ENCODE measurements around the gene GNAO1.

GNAO1 gene

GRCh38 chr16:56269281-56269680, 78.0 kb downstream of the GNAO1 start:
- no peak for DNase-seq (ENCODE audit: low read depth in 1 of 2, low spot score in 1 of 2)
- no peak overlapping the region for H3K27ac ChIP-seq (replicated peaks)
- peaks cover 3% of the 10 kb centered on the region for H3K27me3 ChIP-seq (ENCODE audit: insufficient read depth, poor library complexity, severe bottlenecking)
- TF ChIP-seq, protein P1, sequence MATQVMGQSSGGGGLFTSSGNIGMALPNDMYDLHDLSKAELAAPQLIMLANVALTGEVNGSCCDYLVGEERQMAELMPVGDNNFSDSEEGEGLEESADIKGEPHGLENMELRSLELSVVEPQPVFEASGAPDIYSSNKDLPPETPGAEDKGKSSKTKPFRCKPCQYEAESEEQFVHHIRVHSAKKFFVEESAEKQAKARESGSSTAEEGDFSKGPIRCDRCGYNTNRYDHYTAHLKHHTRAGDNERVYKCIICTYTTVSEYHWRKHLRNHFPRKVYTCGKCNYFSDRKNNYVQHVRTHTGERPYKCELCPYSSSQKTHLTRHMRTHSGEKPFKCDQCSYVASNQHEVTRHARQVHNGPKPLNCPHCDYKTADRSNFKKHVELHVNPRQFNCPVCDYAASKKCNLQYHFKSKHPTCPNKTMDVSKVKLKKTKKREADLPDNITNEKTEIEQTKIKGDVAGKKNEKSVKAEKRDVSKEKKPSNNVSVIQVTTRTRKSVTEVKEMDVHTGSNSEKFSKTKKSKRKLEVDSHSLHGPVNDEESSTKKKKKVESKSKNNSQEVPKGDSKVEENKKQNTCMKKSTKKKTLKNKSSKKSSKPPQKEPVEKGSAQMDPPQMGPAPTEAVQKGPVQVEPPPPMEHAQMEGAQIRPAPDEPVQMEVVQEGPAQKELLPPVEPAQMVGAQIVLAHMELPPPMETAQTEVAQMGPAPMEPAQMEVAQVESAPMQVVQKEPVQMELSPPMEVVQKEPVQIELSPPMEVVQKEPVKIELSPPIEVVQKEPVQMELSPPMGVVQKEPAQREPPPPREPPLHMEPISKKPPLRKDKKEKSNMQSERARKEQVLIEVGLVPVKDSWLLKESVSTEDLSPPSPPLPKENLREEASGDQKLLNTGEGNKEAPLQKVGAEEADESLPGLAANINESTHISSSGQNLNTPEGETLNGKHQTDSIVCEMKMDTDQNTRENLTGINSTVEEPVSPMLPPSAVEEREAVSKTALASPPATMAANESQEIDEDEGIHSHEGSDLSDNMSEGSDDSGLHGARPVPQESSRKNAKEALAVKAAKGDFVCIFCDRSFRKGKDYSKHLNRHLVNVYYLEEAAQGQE (IDR thresholded peaks at IDR 0.05; ENCODE audit: insufficient replicate concordance, low read depth), result no peak
- TF ChIP-seq SPI1 (IDR thresholded peaks at IDR 0.05; ENCODE audit: borderline replicate concordance, low read depth) (no peak), POLR2AphosphoS5 (IDR thresholded peaks at IDR 0.05; ENCODE audit: low read depth) (no peak), GABPA (IDR thresholded peaks at IDR 0.05; ENCODE audit: low read depth) (no peak)
- TF ChIP-seq, protein P2, sequence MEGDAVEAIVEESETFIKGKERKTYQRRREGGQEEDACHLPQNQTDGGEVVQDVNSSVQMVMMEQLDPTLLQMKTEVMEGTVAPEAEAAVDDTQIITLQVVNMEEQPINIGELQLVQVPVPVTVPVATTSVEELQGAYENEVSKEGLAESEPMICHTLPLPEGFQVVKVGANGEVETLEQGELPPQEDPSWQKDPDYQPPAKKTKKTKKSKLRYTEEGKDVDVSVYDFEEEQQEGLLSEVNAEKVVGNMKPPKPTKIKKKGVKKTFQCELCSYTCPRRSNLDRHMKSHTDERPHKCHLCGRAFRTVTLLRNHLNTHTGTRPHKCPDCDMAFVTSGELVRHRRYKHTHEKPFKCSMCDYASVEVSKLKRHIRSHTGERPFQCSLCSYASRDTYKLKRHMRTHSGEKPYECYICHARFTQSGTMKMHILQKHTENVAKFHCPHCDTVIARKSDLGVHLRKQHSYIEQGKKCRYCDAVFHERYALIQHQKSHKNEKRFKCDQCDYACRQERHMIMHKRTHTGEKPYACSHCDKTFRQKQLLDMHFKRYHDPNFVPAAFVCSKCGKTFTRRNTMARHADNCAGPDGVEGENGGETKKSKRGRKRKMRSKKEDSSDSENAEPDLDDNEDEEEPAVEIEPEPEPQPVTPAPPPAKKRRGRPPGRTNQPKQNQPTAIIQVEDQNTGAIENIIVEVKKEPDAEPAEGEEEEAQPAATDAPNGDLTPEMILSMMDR (IDR thresholded peaks at IDR 0.05; ENCODE audit: insufficient read depth, low read length), result no peak
- H3K4me3 ChIP-seq (replicated peaks; ENCODE audit: insufficient read depth, low read length), result no peak overlapping the region

GRCh38 chr16:56269811-56270684, 78.8 kb downstream of the GNAO1 start:
- DNase-seq (ENCODE audit: low read depth in 1 of 2, low spot score in 1 of 2), result no peak
- Histone ChIP-seq H3K27me3 (ENCODE audit: insufficient read depth, poor library complexity, severe bottlenecking) (peaks cover 3% of the 10 kb centered on the region), H3K4me3 (replicated peaks; ENCODE audit: insufficient read depth, low read length) (no peak overlapping the region), H3K27ac (replicated peaks) (no peak overlapping the region)
- TF ChIP-seq POLR2AphosphoS5 (IDR thresholded peaks at IDR 0.05; ENCODE audit: low read depth) (no peak), GABPA (IDR thresholded peaks at IDR 0.05; ENCODE audit: low read depth) (no peak), SPI1 (IDR thresholded peaks at IDR 0.05; ENCODE audit: borderline replicate concordance, low read depth) (no peak)
- TF ChIP-seq, protein P1 (IDR thresholded peaks at IDR 0.05; ENCODE audit: insufficient replicate concordance, low read depth), result no peak
- TF ChIP-seq, protein P2 (IDR thresholded peaks at IDR 0.05; ENCODE audit: insufficient read depth, low read length), result no peak

GRCh38 chr16:56270828-56271227, 79.5 kb downstream of the GNAO1 start:
- Histone ChIP-seq H3K27me3 (ENCODE audit: insufficient read depth, poor library complexity, severe bottlenecking) (peaks cover 3% of the 10 kb centered on the region), H3K27ac (replicated peaks) (no peak overlapping the region), H3K4me3 (replicated peaks; ENCODE audit: insufficient read depth, low read length) (no peak overlapping the region)
- DNase-seq (ENCODE audit: low read depth in 1 of 2, low spot score in 1 of 2), result no peak
- TF ChIP-seq, protein P2 (IDR thresholded peaks at IDR 0.05; ENCODE audit: insufficient read depth, low read length), result no peak
- TF ChIP-seq POLR2AphosphoS5 (IDR thresholded peaks at IDR 0.05; ENCODE audit: low read depth) (no peak), SPI1 (IDR thresholded peaks at IDR 0.05; ENCODE audit: borderline replicate concordance, low read depth) (no peak), GABPA (IDR thresholded peaks at IDR 0.05; ENCODE audit: low read depth) (no peak)
- TF ChIP-seq, protein P1 (IDR thresholded peaks at IDR 0.05; ENCODE audit: insufficient replicate concordance, low read depth), result no peak
